ENCODE data around the gene LAMA3. TPM values are rescaled to one million over a fixed set of nuclear protein-coding genes. Genes with fewer than 3 reads are reported as not detected.

LAMA3 gene
- polyA plus RNA-seq, 1 of the 3 experiments (the other 2 are of a cell fraction) = 3.5 TPM

- ChIA-PET POLR2A (no interaction called here), CTCF (interaction anchor here (1.0 to 4.9 kb wide), 3 partner anchors 10 to 41 kb away, joined by 3 to 39 read pairs (median 5); no protein-coding TSS in a partner anchor)
- Histone ChIP-seq H3K9me3 (no peaks in the 10 kb centered on the region), H3K4me1 (ENCODE audit: control insufficient read depth in 1 of 2, insufficient read depth in 2 of 2, low read depth in 1 of 2, low read length in 1 of 2) (peaks cover 23 to 39% of the 10 kb centered on the region in 2 experiments), H3K27me3 (ENCODE audit: insufficient read depth) (no peaks in the 10 kb centered on the region), H3K9me2 (no peaks in the 10 kb centered on the region), H3F3A (replicated peaks; ENCODE audit: insufficient read depth) (peaks cover 26% of the 10 kb centered on the region), H3K27ac (ENCODE audit: low read depth in 2 of 2, low read length in 1 of 2) (0 out of 4 replicates have a peak overlapping the region, but pooled peaks of 1 of the 2 experiments have one; percentile 6), H3K9ac (no peak overlapping the region), H3K36me3 (replicated peaks in 1 of 2; ENCODE audit: control insufficient read depth in 1 of 2, insufficient read depth in 2 of 2, low read length in 1 of 2) (no peaks in the 10 kb centered on the region), H3K4me3 (ENCODE audit: low read depth in 2 of 2, low read length in 1 of 2) (no peak overlapping the region), H4K20me1 (ENCODE audit: insufficient read depth) (no peaks in the 10 kb centered on the region), H3K4me2 (peak overlapping the region; percentile 2; the same call in 1 of the 2 replicates), H2AFZ (ENCODE audit: low read depth) (no peak overlapping the region), H3K79me2 (ENCODE audit: insufficient read depth) (no peaks in the 10 kb centered on the region)
- TF ChIP-seq FOXJ3 (CRISPR knock-in tag; IDR thresholded peaks at IDR 0.05) (no peak), GATA2 (CRISPR knock-in tag; IDR thresholded peaks at IDR 0.05) (no peak), MEF2A (IDR thresholded peaks at IDR 0.05; ENCODE audit: borderline replicate concordance, low read depth) (no peak), TAF1 (IDR thresholded peaks at IDR 0.05; ENCODE audit: borderline replicate concordance, low read depth, low read length) (no peak), YY1 (IDR thresholded peaks at IDR 0.05; ENCODE audit: low read depth) (no peak), EZH2phosphoT487 (IDR thresholded peaks at IDR 0.05; ENCODE audit: borderline replicate concordance, low read depth) (no peak), ZBTB33 (IDR thresholded peaks at IDR 0.05; ENCODE audit: borderline replicate concordance, low read depth) (no peak), CTCF (IDR thresholded peaks at IDR 0.05) (no peak), RCOR1 (IDR thresholded peaks at IDR 0.05; ENCODE audit: low read length) (no peak)
- 97% methylated on average over 4 of the region's 5 CpGs for WGBS (ENCODE audit: low lambda C conversion rate)
- no peak for DNase-seq
These were observed 240.2 kb downstream of the LAMA3 start for GRCh38 chr18:23929362-23929930.

GRCh38 chr18:23930002-23930401, 240.7 kb downstream of the LAMA3 start:
- H3K4me2 ChIP-seq = no peak overlapping the region
- H3K9me3 ChIP-seq = no peaks in the 10 kb centered on the region
- no peak for TF ChIP-seq RFX5 (IDR thresholded peaks at IDR 0.05; ENCODE audit: low read length)
- no peak for DNase-seq
- H3K27ac ChIP-seq (ENCODE audit: low read depth in 2 of 2, low read length in 1 of 2) = no peak overlapping the region
- H3K79me2 ChIP-seq (ENCODE audit: insufficient read depth) = no peaks in the 10 kb centered on the region
- H3K4me3 ChIP-seq (ENCODE audit: low read depth in 2 of 2, low read length in 1 of 2) = no peak overlapping the region
- peaks cover 26% of the 10 kb centered on the region for H3F3A ChIP-seq (replicated peaks; ENCODE audit: insufficient read depth)
- 95% methylated on average over 1 of the region's 1 CpG for WGBS (ENCODE audit: low lambda C conversion rate)
- no peak overlapping the region for H3K9ac ChIP-seq
- H3K4me1 ChIP-seq (ENCODE audit: control insufficient read depth in 1 of 2, insufficient read depth in 2 of 2, low read depth in 1 of 2, low read length in 1 of 2) = peaks cover 25 to 42% of the 10 kb centered on the region in 2 experiments
- H4K20me1 ChIP-seq (ENCODE audit: insufficient read depth) = no peaks in the 10 kb centered on the region
- CTCF ChIA-PET = interaction anchor here (1.5 to 4.9 kb wide), 2 partner anchors 9 to 11 kb away, joined by 5 to 39 read pairs; no protein-coding TSS in a partner anchor
- POLR2A ChIA-PET = no interaction called here
- H2AFZ ChIP-seq (ENCODE audit: low read depth) = no peak overlapping the region
- no peaks in the 10 kb centered on the region for H3K36me3 ChIP-seq (replicated peaks in 1 of 2; ENCODE audit: control insufficient read depth in 1 of 2, insufficient read depth in 2 of 2, low read length in 1 of 2)
- H3K9me2 ChIP-seq = no peaks in the 10 kb centered on the region
- no peaks in the 10 kb centered on the region for H3K27me3 ChIP-seq (ENCODE audit: insufficient read depth)

All from SK-N-SH (cell line).